HG03521 (cell line): Measurements from ENCODE around the gene TCHP.
"Not testable (repeated sequence)": the region's sequence is repeated elsewhere in the genome, so short reads cannot be mapped to it uniquely, and the experiment has no call there.

Source experiments
- ATAC-seq: cut with Tn5 transposase; IDR thresholded peaks from one replicate; pipeline ENCODE4 v1.9.1; 2021; ENCODE audit warnings: mild to moderate bottlenecking, moderate library complexity; ENCODE audit not compliant: unreplicated experiment

The TCHP gene

DNA sequence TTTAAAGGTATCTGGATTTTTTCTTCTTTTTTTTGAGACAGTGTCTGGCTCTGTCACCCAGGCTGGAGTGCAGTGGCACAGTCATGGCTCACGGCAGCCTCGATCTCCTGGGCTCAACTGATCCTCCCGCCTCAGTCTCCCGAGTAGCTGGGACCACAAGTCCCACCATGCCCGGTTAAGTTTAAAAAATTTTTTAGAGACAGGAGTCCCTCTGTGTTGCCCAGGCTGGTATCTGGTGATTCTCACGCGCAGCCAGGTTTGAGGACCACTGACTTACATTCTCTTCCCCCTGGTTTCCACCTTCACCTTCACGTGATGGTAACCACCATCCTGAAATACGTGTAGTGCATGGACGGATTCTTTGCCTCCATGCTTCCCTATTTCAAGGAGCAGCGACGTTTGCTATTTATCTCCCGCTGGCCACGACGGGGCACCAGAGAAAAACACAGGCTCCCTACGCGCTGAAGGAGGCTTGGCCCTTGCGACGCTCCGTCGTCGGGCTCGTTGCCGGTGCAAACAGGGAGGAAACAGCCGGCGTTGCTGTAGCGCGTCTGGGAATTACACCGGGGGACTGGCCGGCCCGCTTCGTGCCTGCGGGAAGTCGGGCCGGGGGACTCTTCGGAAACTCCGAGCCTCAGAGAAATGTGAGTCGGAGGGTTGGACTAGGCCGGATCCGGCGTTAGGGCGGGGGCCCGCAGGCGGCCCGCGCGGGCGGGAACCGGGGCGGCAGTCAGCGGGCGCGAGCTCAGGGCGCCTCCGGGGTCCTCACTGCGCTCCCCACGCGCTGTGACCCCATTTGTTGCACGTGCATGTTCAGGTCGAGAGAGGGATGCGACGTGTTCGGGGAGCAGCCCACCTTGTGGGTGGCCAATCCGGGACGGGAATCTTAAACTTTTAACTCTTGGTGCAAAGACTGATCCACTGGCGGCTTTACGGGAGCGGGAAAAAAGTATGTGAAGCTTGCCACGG, at the start of gene TCHP:
TSS of gene TCHP (plus strand) at position 492 of the 969 bp plus-strand sequence. CDS start 2,753 bp downstream, outside the sequence.
- no peak for ATAC-seq

- not testable (repeated sequence) for ATAC-seq
These were observed 49.6 kb upstream of the TCHP start for GRCh38 chr12:109850518-109850917.

- no peak for ATAC-seq
These were observed 44.7 kb upstream of the TCHP start for GRCh38 chr12:109855377-109855776.

- no peak for ATAC-seq
These were observed 42.4 kb upstream of the TCHP start for GRCh38 chr12:109857715-109858114.

- no peak for ATAC-seq
These were observed 41.3 kb upstream of the TCHP start for GRCh38 chr12:109858764-109859163.

- ATAC-seq = no peak
These were observed 39.1 kb upstream of the TCHP start for GRCh38 chr12:109860977-109861376.

- no peak for ATAC-seq
These were observed 38.3 kb upstream of the TCHP start for GRCh38 chr12:109861689-109862314.

DNA sequence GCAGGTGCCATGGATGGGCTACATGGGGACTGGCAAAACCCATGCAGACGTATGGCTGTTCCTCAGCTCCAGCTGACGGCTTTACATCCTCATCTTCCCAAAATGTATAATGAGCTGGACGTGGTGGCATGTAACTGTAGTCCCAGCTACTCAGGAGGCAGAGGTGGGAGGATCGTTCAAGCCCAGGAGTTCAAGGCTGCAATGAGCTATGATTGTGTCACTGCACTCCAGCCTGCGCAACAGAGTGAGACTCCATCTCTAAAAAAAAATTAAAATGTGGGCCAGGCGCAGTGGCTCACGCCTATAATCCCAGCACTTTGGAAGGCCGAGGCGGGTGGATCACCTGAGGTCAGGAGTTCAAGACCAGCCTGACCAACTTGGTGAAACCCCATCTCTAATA, 37.6 kb upstream of the TCHP start:
- not testable (repeated sequence) for ATAC-seq

GRCh38 chr12:109863847-109864712, 36.0 kb upstream of the TCHP start:
- no peak for ATAC-seq

DNA sequence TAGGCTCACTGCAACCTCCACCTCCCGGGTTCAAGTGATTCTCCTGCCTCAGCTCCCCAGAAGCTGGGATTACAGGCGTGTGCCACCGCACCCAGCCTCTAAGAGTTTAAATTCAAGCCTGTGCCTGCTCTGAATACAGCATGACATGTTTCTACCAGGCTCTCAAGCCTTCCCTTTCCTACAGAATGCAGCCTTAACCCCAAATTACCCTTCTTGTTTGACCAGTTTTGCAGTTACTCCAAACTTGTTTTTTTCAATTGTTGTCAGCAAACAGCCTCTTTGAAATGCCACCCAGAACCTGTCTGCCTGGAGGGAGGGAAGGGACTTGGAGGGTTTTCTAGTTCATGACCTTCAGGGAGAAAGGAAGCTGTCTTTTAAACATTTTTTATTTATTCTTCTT, 35.2 kb upstream of the TCHP start:
- no peak for ATAC-seq

- no peak for ATAC-seq
These were observed 31.7 kb upstream of the TCHP start for GRCh38 chr12:109868182-109869051.

- no peak for ATAC-seq
These were observed 29.4 kb upstream of the TCHP start for GRCh38 chr12:109870648-109871047.

DNA sequence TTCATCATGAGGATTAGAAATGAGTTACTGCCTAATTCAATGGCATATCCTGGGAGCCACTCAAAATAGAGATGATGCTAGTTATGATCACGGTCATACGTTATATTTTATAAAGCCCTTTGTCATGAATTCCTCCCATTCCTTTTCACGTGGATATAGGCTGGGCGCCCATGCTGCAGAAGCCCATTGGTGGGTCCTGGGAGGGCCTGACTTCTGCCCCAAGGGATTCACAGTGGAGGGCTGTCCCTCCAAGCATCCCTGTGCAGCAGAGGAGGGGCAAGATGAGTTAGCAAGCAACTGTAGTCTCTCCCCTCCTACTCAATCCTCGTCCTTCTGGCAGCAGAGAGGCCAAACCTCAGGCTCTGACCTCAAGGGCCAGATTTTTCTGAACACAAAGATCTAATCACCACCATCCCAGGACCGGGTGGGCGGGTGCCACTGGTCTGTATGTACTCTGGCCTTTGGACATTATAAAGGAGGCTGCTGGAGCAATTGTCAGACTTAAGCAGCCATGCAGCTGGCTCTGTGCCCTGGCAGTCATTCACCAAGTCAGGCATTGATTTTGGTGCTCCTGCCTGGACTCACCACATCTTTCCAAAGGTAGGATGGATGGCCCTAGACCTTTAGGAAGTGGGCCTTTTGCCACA, 28.3 kb upstream of the TCHP start:
- ATAC-seq = no peak

GRCh38 chr12:109873653-109874052, 26.4 kb upstream of the TCHP start:
- no peak for ATAC-seq

DNA sequence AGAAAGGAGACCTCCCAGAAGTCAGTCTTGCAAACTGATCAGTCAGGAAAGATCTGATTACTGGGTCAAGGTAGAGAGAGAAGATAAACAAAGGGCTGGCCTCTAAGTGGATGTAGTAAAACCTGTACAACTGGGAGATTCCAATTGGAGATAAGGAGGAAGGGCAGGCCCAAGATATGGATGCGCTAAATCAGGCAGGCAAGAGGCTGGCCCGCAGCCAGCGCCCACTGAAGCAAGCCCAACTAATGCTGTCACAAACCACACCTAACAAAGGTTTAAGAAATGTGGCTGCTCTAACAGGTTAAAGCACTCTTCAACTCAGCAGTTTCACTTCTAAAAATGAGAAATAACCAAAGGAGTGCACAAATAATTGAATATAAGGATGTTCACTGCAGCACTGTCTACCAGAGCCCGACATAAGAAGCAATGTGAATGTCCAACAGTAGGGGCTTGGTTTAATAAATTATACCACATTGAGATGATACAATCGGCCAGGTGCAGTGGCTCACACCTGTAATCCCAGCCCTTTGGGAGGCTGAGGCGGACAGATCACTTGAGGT, 24.4 kb upstream of the TCHP start:
- no peak for ATAC-seq

DNA sequence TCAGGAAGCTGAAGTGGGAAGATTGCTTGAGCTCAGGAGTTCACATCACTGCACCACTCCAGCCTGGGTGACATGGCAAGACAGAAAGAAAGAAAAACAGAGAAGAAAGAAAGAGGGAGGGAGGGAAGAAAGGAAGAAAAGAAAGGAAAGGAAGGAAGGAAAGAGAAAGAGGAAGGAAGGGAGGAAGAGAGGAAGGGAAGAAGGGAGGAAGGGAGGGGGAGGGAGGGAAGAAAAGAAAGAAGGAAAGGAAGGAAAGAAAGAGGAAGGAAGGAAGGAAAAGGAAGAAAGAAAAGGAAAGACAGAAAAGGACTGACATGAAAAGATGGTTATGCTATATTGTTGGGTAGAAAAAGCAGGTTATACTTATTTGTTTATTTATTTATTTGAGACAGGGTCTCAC, 23.7 kb upstream of the TCHP start:
- no peak for ATAC-seq

GRCh38 chr12:109877504-109878246, 22.4 kb upstream of the TCHP start:
- ATAC-seq = no peak

- no peak for ATAC-seq
These were observed 21.8 kb upstream of the TCHP start for GRCh38 chr12:109878247-109878625.

DNA sequence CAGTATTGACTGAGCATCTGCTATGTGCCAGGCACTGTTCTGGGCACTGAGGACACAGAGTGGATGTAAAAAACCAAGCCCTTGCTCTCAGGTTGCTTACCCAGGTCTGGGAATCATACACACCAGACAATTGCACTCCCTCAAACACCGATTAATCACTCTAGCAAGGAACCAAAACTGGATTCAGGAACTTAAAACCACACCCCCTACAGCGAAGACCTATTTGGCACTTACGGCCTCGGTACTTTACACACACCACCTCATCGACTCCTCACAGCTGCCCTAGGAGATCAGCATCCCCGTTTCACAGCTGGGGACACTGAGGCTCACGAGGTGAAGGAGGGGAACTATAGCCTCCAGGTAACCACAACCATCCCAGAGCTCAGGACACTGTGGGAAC, 21.3 kb upstream of the TCHP start:
- ATAC-seq = no peak
